ENCODE results near the gene SLC18A3. TPM values are rescaled to one million over a fixed set of nuclear protein-coding genes. Genes with fewer than 3 reads are reported as not detected.
A peak's percentile ranks its signal among the peaks of the same experiment; 100 is the strongest.

The SLC18A3 gene
- total and polyA plus RNA-seq, 2 experiments from 2014 or later = 0.16 TPM; not detected in 1

DNA sequence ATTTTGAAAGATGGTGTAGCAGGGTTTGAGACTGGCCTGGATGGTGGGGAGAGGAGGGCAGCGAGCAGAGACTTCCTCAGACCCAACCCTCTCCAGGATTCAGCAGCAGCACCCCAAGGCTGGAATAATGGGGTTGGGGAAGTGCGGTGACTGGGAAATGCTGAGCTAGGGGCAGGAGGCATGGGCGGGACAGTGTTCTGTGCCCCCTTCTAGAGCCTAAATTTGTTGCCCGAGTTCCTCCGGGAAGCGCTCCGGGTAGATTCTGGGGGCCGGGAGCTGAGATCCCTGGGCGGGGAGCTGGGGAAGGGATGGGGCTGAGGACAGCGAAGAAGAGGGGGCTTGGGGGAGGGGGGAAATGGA lies 3.8 kb downstream of the SLC18A3 start, which contains the start of gene CHAT:
Gene CHAT (plus strand): TSS at position 156 of the 360 bp plus-strand sequence. CDS start 153 bp downstream, at position 309.
- peaks cover 91% of the 10 kb centered on the region for H3K27me3 Mint-ChIP-seq (ENCODE audit: insufficient read depth, low read depth, poor library complexity)
- H3K36me3 Mint-ChIP-seq (ENCODE audit: low read depth) = no peaks in the 10 kb centered on the region
- Histone ChIP-seq H3K4me2 (peak within 1 kb of the TSS; percentile 92), H3K4me3 (peak within 1 kb of the TSS; percentile 79), H3K79me2 (replicated peaks; ENCODE audit: insufficient read depth) (no peaks in the 10 kb centered on the region), H3F3A (replicated peaks; ENCODE audit: low read depth) (no peaks in the 10 kb centered on the region), H3K9me2 (ENCODE audit: insufficient read depth) (no peaks in the 10 kb centered on the region), H3K27me3 (ENCODE audit: insufficient read depth) (peaks cover 100% of the 10 kb centered on the region), H4K20me1 (replicated peaks; ENCODE audit: insufficient read depth) (no peaks in the 10 kb centered on the region; the same call in none of the 2 replicates), H3K36me3 (ENCODE audit: insufficient read depth) (no peaks in the 10 kb centered on the region), H3K27ac (ENCODE audit: low read depth) (no peak within 1 kb of the TSS), H2AFZ (peak within 1 kb of the TSS; percentile 43; the same call in 1 of the 2 replicates), H3K4me1 (ENCODE audit: insufficient read depth) (peaks cover 18% of the 10 kb centered on the region)
- peaks cover 15% of the 10 kb centered on the region; the same call in 2 of the 3 replicates for H3K9me3 Mint-ChIP-seq
- no peak within 1 kb of the TSS for H3K27ac Mint-ChIP-seq
- peak within 1 kb of the TSS; percentile 60 for H3K4me3 Mint-ChIP-seq
- ATAC-seq (no peak), DNase-seq (ENCODE audit: low spot score) (peak; percentile 48)
- TF ChIP-seq EZH2 (IDR thresholded peaks at IDR 0.05; ENCODE audit: low read depth, unreplicated experiment) (peak; percentile 94), ZNF114 (CRISPR knock-in tag; IDR thresholded peaks at IDR 0.05) (no peak), CREB1 (CRISPR knock-in tag; IDR thresholded peaks at IDR 0.05; ENCODE audit: low read depth) (no peak), EZH2phosphoT487 (IDR thresholded peaks at IDR 0.05; ENCODE audit: unreplicated experiment) (peak; percentile 64)
- H3K4me1 Mint-ChIP-seq = peaks cover 34% of the 10 kb centered on the region

DNA sequence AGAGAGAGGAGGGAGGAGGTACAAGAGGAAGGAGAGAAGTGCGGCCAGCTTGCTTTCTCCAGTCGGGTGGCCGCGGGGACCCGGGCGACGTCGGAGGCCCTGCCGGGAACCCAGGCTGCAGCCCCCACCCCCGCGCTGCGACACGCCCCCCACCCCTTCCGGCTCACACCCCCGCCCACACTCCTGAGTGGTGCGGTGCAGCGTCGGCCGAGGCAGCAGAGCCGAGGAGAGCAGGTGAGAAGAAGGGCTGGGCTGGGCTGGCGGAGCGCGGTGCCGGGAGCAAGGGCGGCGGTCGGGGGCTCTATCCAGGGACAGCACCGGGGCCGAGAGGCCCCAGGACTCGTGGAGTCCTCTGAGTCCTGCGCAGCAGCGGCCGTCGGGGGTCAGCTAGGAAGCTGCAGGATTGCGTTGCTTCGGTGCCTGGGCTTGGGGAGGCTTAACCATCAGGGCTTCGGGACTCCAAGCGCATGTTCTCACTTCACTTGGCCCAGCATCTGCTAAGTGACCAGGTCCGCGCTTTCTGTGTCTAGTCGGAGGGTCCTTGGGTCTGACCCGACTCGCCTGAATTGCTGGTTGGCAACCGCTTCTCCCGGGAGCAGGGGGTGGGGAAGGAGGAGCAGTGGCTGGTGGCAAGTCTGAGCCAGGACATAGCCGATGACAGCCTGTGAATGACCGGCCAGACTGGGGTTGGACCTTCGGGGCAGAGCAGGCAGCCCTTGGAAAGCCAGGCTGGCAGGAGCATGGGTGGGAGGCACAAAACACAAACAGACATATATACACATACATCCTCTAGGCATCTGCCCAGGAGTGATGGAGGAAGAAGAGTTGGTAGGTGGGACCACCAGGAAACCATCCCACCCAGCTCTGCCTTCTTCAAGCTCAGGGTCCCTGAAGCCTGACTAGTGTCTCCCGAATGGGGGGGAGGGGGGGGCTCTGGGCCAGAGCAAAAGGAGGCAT lies 4.4 kb downstream of the SLC18A3 start:
- no peaks in the 10 kb centered on the region for H3K36me3 ChIP-seq (ENCODE audit: insufficient read depth)
- DNase-seq (ENCODE audit: low spot score) (peak; percentile 33), ATAC-seq (no peak; the same call in 2 of the 3 replicates)
- H3K79me2 ChIP-seq (replicated peaks; ENCODE audit: insufficient read depth) = no peaks in the 10 kb centered on the region
- peak overlapping the region; percentile 60 for H3K4me3 Mint-ChIP-seq
- peaks cover 15% of the 10 kb centered on the region; the same call in 2 of the 3 replicates for H3K9me3 Mint-ChIP-seq
- peak overlapping the region; percentile 92 for H3K4me2 ChIP-seq
- H3K27me3 ChIP-seq (ENCODE audit: insufficient read depth) = peaks cover 99% of the 10 kb centered on the region
- peaks cover 90% of the 10 kb centered on the region for H3K27me3 Mint-ChIP-seq (ENCODE audit: insufficient read depth, low read depth, poor library complexity)
- no peaks in the 10 kb centered on the region; the same call in none of the 2 replicates for H4K20me1 ChIP-seq (replicated peaks; ENCODE audit: insufficient read depth)
- H3K4me3 ChIP-seq = peak overlapping the region; percentile 79
- H3K9me2 ChIP-seq (ENCODE audit: insufficient read depth) = no peaks in the 10 kb centered on the region
- H3K27ac Mint-ChIP-seq = no peak overlapping the region
- peaks cover 33% of the 10 kb centered on the region for H3K4me1 Mint-ChIP-seq
- H3K36me3 Mint-ChIP-seq (ENCODE audit: low read depth) = no peaks in the 10 kb centered on the region
- no peak overlapping the region for H2AFZ ChIP-seq
- H3F3A ChIP-seq (replicated peaks; ENCODE audit: low read depth) = no peaks in the 10 kb centered on the region
- H3K27ac ChIP-seq (ENCODE audit: low read depth) = no peak overlapping the region
- peaks cover 15% of the 10 kb centered on the region for H3K4me1 ChIP-seq (ENCODE audit: insufficient read depth)
- TF ChIP-seq ZNF462 (CRISPR knock-in tag; IDR thresholded peaks at IDR 0.05) (no peak), EZH2phosphoT487 (IDR thresholded peaks at IDR 0.05; ENCODE audit: unreplicated experiment) (peak; percentile 79), EZH2 (IDR thresholded peaks at IDR 0.05; ENCODE audit: low read depth, unreplicated experiment) (peak; percentile 96), ZNF114 (CRISPR knock-in tag; IDR thresholded peaks at IDR 0.05) (no peak), CTCF (conservative IDR thresholded peaks at IDR 0.05; ENCODE audit: low read depth in 2 of 2) (no peak)
- TF ChIP-seq, protein P1, sequence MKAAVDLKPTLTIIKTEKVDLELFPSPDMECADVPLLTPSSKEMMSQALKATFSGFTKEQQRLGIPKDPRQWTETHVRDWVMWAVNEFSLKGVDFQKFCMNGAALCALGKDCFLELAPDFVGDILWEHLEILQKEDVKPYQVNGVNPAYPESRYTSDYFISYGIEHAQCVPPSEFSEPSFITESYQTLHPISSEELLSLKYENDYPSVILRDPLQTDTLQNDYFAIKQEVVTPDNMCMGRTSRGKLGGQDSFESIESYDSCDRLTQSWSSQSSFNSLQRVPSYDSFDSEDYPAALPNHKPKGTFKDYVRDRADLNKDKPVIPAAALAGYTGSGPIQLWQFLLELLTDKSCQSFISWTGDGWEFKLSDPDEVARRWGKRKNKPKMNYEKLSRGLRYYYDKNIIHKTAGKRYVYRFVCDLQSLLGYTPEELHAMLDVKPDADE (IDR thresholded peaks at IDR 0.05) = no peak

All from GM23338 (cell line).